ENCODE data around the gene ATP10B. TPM values are rescaled to one million over a fixed set of nuclear protein-coding genes. Genes with fewer than 3 reads are reported as not detected.

Gene ATP10B
- total RNA-seq, 1 donor from 2014 or later, result not detected

DNA sequence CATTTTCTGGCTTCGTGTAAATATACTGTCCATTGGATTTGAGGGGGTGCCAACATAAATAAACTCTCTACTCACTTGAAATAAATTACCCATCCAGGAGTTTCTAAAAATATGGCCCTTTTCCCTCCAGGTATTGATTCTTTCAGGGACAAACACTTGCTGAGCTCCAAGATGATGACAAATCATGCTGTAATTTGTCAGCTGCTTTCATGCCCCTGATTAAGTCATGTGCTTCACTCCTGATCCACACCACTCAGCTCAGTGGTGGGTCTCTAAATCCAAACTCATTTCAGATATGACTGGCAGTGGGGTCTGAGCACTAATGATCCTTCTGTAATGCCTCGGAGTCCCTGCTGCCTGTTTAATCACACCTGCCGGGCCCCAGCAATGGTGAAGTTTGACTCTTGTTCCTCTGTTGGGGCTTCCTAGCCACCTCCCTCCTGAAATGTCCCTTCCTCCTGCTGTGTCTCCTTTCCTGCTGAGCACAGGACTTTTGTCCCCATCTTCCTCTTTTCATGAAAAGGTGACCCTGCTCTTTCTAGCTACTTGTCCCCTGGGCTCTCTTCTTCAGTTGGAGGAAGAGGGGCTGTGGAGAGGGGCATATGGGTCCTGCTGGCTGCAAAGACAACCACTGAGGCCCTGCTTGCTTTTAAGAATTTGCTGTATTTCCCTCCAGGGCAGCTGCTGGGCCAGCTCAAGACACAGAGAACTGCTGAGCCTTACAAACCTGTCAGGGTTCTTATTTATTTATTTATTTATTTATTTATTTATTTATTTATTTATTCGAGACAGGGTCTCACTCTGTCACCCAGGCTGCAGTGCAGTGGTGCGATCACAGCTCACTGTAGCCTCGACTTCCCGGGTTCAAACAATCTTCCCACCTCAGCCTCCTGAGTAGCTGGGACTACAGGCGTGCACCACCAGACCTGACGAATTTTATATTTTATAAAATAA, 200.0 kb downstream of the ATP10B start:
- ATAC-seq (no peak), DNase-seq (no peak)
- intact Hi-C loops (cut with micrococcal nuclease), result no loop called here

DNA sequence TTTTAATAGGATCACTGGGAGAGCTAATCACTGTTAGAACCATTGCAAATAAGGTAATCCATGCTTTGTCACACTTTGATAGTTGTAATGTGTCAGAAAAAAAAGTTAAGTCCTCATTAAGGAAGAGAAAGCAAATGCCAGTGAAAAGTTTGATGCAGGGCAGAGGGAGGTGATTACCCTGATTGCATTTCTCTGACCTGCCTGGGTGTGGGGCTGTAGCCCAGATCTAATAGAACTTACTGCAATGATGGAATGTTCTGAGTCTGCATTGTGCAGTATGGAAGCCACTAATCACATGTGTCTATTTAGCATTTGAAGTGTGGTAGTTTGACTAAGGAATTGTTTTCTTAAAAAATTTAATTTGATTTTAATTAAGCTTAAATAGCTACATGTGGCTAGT, 202.7 kb downstream of the ATP10B start:
- intact Hi-C loops (cut with micrococcal nuclease), result no loop called here

DNA sequence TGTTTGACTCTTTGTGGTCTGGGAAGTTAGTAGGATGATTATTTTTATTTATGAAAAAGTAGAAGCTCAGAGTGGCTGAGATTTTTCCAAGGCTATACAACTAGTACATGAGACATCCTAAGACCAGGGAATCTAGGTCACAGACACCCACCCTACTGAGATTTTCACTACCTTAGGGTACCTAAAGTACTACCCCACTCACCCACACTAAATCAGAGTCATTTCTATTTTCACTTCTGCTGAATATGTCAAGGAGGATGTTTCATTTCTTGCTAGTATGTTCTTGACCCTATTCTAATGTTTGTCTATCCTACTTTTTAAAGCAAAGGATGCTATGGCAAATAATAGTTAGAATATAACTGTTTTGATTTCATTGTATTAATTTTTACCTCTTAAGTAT, 206.0 kb downstream of the ATP10B start:
- ATAC-seq (no peak), DNase-seq (no peak)
- intact Hi-C loops (cut with micrococcal nuclease), result no loop called here

More for the DNA sequence above, 202.7 kb downstream of the ATP10B start:
- no peak for DNase-seq
- no peak for ATAC-seq

DNA sequence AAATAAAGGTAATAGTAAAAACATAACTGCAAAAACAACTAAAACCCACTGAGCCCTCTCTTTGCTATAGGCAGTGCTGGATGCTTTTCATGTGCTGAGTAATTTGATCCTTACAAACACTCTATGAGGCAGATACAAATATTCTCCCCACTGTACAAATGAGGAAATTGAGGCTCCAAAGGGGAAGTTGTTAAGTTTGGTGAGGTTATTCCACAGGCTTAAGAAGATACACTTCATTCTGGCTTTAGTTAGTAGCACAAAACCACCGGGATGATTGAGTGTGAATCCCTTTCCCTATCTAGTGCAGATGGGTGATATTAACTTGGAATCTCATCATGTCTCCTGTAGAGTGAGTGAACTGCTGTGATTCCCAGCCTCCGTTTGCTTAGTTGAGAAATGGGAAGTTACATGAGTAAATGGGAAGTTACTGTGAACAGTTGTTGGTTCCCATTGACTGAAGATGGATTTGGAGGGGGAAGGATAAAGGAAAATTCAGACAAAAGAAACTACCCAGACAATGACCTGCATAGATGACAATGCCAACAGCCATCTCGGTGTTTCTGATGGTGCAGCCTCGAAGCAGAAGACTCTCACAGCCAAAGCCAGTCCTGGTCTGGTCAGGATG, 208.3 kb downstream of the ATP10B start:
- DNase-seq (no peak), ATAC-seq (no peak)
- intact Hi-C loops (cut with micrococcal nuclease), result no loop called here

DNA sequence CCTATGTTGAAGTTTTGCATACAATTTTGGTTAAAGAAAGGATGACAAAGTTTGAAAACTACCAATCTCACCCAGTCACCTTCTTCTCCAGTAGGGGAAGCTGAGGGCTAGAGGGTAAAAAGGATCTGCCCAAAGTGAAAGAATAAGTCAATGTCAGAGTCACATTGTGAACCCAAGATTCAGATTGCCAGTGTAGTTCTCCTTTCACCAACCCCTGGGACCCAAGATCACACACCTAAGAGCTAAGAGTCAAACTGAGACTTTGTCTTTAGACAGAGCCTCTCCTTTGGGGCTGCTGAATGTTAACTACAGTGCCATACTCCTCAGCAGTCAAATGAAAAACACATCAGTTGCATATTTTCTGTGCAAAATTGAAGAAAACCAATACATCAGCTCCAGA, 210.6 kb downstream of the ATP10B start:
- intact Hi-C loops (cut with micrococcal nuclease), result no loop called here
- ATAC-seq (no peak), DNase-seq (no peak)

DNA sequence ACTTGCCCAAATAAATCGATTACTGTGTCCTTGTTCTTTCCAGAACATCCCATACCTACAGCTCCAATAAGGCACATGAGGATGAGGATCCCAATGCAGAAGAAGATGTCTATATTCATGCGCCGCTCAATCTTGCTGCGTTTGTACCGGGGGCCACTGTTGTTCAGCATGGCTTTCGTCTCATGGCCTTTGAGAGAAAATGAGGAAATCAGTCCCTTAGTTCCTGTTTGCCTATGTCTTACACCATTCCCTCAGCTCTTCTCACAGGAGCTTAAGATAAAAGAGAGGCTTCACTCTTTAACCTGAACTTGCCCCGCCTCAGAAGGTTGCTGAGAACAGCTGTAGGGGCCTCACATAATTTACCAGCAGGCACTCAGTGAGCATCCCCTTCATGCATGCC, 211.6 kb downstream of the ATP10B start:
- intact Hi-C loops (cut with micrococcal nuclease), result no loop called here
- ATAC-seq (no peak), DNase-seq (no peak)

DNA sequence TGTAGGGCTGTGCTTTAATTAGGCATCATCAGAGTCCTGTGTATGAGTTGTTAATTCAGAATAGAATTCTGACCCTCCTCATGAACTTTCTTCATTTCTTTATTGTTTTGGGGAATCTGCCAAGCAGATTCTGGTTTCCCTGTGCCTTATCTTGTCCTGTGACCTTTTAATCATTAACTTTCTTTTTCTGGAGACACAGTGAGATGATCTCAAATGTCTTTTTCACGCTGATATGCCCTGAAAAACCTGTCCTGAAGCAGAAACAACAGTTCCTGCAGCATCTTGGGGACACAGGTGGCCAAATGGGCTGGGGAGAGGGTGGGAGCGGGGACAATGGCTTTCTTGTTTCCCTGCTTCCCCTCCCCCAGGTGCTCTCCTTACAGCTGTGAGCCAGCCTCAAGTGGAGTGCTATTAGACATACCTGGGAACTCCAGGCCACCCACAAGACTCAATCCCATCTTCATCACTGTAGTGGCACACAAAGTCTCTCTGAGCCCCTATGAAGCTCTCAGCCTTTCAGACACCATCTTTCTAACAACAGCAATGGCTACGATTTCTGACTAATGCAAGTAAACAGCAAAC, 213.8 kb downstream of the ATP10B start:
- DNase-seq (no peak), ATAC-seq (no peak)
- intact Hi-C loops (cut with micrococcal nuclease), result no loop called here

DNA sequence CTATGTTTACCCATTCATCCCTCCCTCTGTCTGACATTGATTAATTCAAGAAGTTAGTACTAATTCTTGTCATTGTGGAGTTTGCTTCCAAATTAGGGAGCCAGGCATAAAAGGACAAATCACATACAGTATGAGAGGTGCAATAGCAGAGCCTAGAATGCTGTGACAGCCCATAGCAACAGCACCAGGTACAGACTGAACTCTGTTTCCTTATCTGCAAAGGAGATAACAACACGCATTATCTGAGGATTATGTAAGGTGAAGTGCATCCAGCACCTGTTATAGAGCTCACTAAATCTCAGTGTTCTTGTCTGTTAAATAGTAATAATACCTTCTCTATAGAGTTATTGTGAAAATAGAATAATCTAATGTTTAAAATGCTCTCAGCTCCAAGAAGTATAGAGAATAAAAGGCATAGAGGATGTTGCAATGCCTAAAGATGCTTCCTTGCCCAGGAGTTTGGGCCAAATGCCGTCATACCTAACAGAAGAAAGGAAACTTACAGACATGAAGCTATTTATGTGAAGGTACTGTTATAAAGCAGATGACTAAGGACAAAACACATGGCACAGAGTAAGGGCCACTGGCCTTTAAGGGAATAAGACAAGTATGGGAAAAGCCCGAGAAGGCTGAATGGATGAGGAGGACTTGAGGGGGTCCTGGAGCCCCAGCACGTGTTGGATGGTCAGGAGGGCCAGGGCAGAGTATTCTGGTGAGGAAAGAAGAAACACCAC, 214.5 kb downstream of the ATP10B start:
- DNase-seq (no peak), ATAC-seq (no peak)
- intact Hi-C loops (cut with micrococcal nuclease), result no loop called here

DNA sequence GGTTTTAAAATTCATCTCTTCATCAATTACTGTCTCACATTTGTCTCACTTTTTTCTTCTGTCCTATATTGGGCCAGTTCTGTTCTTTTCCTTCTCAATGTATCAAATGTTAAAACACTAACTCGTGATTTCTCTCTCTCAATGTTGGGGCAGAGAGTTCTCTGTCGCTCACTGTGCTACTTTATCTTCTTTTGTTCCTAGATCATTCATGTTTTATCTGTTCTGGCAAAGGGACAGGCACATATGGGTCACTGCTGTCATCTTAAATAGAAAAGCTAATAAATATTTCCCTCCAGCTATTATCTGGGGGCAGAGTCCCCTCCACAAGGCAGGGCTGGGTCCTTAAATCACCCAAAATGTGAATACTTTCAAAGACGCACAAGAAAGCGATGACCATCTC, 216.3 kb downstream of the ATP10B start:
- intact Hi-C loops (cut with micrococcal nuclease), result no loop called here
- no peak for ATAC-seq
- no peak for DNase-seq

DNA sequence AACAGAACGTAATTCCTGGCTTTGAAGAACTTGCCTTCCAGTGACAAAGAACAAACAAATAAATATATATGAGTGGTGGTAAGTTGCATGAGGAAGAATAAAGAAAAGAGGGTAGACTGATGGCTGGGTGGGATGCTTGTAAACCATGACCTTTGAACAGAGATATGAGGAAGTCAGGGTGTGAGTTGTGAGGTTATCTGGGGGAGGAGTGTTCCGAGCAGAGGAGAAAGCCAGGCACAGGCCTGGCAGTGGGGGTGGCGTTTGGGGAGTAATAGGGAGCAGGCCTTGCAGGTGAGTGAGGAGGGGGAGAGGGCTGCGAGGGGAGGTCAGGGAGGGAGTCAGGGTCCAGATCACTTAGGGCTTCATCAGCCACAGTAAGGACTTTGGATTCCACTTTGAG, 217.0 kb downstream of the ATP10B start:
- no peak for DNase-seq
- ATAC-seq, result no peak
- intact Hi-C loops (cut with micrococcal nuclease), result no loop called here

DNA sequence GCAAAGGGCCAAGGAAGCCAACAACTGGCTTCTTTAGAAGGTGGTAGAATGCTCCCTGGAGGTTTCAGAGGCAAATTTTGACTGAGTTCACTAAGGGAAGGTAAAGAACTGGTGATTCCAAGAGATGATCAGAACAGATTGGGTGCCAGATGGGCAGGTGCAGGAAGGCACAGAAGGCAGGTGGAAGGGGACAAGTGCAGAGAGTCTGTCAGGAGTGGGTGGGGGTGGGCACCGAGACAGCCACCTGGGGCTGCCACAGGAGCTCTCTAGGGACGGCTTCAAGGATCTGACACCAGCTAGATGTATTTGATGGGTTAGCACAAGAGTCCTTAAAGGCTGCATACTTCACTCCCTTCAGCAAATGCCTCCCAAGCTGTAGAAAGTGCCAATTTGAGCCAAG, 223.0 kb downstream of the ATP10B start:
- intact Hi-C loops (cut with micrococcal nuclease), result no loop called here
- ATAC-seq (no peak), DNase-seq (no peak)

DNA sequence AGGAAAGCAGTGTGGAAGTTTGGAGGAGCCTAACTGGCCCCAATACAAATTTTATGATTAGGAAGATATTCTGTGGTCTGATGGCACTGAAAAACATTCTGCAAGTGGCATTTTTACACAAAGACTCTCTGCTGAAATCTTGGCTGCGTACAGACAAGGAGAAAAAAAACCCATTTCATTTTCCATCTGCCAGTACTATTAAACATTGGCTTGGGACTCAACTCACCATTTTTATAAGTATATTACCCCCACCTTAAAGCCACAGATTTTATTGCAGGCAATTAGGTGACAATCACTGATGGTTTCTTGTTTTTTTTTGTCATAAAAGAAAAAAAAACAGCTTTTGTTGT, 223.4 kb downstream of the ATP10B start:
- no peak for ATAC-seq
- no peak for DNase-seq
- intact Hi-C loops (cut with micrococcal nuclease), result no loop called here

DNA sequence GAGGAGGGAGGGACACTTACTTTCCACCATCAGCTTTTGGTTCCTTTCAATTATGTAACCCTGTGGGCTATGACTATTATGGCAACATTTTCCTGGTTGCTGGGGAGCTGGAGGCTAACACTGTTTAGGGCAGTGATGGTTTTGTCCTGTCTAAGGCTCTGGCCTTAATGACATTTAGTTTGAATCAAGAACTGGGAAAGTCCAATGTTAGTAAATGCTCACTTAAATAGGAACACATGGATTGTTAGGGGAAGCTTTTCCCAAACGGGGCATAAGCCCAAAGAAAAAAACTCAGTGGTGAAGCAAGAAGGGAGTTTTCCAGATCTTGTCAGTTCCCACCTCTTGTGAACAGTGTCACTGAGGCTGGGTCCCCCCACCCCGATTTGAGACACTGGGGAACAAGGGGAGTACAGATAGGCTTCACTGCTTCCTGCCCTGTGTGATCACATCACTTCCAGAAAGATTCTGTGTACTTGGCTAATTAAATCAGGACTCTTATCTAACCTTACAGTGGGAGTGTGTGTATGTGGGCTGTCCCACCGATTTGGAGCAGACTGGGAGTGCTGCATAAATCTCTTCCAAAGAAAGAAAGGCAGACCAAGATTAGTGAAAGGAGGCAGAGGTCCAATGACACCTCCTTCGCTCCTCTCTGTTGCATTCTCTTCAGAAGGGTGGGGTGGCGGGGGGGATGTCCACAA, 223.9 kb downstream of the ATP10B start:
- no peak for ATAC-seq
- intact Hi-C loops (cut with micrococcal nuclease), result no loop called here
- no peak for DNase-seq

DNA sequence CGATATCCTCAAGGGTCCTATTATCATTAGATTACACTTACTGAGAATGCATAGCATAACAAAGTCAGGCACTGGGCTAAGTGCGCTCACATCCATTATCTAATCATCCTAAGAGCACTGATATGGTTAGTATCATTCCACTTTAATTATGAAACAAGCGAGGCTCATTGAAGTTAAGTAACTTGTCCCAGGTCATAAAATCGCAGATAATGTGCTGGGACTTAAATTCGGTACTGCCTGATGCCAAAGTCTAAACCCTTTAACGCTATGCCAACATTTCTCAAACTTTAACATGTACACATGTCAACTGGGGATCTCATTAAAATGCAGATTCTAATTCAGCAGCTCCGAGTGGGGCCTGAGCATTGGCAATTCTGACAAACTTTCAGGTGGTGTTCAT, 225.7 kb downstream of the ATP10B start:
- ATAC-seq (no peak), DNase-seq (no peak)
- intact Hi-C loops (cut with micrococcal nuclease), result no loop called here

DNA sequence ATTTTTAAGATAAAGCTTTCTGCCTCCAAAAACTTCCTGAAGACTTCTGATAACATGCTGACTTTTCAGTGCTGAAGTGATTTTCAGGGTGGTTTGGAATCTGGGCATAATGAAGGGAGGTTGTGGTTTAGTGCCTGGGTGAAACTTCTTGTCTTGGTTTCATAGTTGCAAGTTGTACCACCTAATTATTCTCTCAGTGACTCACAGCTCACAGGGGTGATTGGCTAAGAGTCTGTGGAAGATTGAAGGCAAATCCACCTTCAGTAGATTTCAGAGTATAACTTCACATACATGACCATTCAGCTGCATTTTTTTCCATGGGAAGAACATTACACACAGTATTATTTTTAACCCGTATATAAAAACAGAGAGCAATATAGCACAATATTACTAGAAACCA, 230.5 kb downstream of the ATP10B start:
- DNase-seq, result no peak
- intact Hi-C loops (cut with micrococcal nuclease), result no loop called here
- ATAC-seq, result no peak

DNA sequence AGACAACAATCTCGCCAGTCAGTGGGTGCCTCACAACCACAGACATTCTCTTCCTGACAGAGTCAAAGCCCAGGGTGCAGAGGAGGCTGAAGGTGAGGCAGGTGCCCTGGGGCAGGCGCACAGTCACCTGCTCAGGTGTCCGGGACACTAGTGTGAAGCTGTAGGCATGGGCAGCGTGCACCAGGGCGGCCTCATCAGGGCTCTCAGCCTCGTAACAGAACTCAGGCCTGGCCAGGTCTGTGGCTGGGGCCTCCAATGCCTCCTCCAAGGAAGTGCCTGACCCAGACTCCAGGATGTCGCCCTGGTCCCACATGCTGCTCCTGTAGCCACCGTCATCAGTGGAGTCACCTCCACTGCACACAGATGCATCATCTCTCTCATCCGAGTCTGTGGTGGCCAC, 231.6 kb downstream of the ATP10B start:
- no peak for ATAC-seq
- intact Hi-C loops (cut with micrococcal nuclease), result no loop called here

DNA sequence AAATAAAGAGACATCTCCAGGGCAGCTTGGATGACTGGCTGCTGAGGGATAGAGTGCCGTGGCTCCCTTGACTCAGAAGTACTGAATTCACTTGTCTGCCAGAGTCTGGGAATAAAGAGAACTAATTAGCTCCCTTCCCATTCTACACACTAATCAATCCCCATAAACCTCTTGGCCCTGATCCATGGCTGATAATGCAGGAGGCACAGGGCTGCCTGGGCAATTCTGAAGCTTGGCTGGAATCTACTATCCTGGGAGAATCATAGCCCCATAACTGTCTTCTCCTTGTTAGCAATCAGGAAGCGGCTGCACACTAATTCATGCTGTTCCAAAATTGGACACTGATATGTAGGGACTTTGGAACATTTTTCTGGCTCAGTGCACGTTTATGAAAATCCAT, 232.6 kb downstream of the ATP10B start:
- DNase-seq (no peak), ATAC-seq (no peak)
- intact Hi-C loops (cut with micrococcal nuclease), result no loop called here

More for the DNA sequence above, 231.6 kb downstream of the ATP10B start:
- no peak for DNase-seq

DNA sequence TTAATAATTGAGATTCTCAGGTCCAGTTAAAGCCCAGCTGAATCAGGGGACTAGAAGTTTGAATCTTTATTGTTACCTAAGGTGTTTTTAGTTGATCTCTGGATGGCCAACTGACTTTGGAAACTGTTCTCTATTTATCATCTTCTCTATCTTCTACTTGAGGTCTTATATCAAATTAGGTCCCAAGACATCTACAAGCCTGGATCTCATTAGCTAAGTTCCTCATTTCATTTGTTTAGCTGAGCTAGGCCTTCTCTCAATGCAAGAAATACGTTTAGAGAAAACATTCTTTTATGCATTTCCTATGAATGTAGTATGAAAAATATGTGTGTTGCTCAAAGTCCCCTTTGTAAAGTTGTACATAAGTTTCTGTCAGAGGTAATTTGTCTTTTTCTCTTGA, 233.7 kb downstream of the ATP10B start:
- intact Hi-C loops (cut with micrococcal nuclease), result no loop called here
- ATAC-seq (no peak), DNase-seq (no peak)

DNA sequence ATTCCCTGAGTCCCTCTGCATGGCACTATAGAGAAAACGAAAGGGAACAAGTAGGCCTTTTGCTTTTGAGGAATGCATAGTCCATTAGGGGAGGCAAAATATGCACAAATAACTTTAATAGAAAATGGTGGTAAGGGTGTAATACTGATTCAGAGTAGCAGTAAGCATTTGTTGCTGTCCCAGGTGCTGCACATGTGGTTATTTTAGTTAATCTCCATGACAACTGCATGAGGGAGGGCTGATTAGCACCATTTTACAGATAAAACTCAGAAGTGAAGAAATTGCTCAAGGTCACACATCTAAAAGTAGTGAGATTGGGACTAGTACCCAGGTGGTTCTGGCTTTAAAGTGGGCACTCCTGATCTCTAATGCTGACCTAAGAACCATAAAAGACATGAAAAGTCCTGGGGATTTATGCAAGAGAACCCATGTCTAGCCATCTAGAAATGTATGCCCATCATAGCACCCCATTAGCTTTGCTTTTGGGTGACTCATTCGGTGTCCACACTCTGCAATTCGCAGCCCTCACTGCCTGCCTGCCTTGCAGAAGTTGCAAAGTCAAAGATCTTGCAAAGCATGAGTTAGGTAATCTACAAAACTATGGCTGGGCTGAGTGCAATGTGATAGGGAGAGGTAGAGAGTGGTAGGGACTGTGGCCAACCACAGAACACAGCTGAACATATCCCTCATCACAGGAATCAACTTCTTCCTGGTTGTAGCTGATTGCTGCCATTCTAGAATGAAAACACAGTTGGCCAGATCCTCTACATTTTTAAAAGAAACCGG, 235.1 kb downstream of the ATP10B start:
- no peak for DNase-seq
- intact Hi-C loops (cut with micrococcal nuclease), result no loop called here
- no peak for ATAC-seq
